ENCODE measurements around the gene ARHGEF10L.

ARHGEF10L gene

DNA sequence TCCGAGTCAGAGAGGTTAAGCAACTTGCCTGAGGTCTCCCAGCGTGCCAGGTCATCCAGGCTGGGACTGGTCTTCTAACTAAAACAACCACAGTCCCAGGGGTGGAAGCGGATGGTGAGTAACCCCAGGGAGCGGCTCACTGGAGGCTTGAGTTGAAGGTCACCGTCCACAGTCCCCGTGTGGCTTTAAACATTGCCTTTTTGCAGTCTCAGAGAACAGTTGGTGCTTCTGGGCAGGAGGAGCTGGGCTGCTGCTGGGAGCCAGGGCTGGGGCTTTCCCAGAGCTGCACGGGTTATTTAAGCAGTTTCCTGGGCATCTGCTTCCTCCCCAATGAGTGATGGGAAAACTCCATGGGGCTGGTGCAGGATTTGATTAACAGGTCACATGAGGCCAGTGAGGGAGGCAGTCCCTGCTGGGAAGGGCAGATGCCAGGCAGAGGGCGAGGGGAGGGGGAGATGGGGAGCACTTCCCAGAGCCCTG lies 12.3 kb downstream of the ARHGEF10L start:
- peak; percentile 27 to 80 for DNase-seq

- no peak for DNase-seq
Measured at GRCh38 chr1:17553975-17554700, 14.6 kb downstream of the ARHGEF10L start.

GRCh38 chr1:17554954-17555353 lies 15.5 kb downstream of the ARHGEF10L start:
- no peak for DNase-seq

DNA sequence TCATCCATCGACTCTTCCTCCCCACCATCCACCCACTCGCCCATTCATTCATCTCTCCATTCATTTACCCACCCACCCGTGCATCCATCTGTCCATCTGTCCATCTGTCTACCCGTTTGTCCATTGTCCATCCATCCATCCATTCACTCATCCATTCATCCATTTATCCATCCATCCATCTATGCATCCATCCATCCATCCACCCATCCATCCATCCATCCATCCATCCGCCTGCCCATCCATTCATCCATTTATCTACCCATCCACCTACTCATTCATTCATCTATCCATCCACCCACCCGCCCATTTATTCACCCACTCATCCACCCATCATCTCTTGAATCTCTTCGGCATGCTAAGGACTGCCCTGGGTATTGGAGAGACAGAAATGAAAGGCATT lies 18.5 kb downstream of the ARHGEF10L start:
- DNase-seq: no peak

DNA sequence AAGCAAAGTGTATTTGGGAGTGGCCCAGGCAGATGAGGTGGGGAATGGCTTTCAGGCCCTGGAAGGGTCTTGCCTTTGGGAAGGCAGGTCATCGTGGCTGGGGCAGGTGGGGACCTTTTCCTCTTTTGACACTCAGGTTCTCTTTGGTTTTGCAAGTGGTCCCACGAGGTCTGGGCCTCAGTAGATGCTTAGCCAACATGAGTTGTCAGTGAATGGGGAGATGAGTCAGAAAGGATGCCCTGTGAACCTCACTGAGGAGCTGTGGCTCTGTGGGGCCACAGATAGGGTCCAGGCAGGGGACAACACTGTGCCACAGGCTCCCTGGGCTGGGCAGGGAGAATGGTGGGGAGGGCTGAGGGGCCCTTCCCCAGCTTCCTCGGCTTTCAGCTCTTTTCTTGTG lies 19.0 kb downstream of the ARHGEF10L start:
- DNase-seq: no peak

- no peak for DNase-seq
Measured at GRCh38 chr1:17558954-17559614, 19.6 kb downstream of the ARHGEF10L start.

DNA sequence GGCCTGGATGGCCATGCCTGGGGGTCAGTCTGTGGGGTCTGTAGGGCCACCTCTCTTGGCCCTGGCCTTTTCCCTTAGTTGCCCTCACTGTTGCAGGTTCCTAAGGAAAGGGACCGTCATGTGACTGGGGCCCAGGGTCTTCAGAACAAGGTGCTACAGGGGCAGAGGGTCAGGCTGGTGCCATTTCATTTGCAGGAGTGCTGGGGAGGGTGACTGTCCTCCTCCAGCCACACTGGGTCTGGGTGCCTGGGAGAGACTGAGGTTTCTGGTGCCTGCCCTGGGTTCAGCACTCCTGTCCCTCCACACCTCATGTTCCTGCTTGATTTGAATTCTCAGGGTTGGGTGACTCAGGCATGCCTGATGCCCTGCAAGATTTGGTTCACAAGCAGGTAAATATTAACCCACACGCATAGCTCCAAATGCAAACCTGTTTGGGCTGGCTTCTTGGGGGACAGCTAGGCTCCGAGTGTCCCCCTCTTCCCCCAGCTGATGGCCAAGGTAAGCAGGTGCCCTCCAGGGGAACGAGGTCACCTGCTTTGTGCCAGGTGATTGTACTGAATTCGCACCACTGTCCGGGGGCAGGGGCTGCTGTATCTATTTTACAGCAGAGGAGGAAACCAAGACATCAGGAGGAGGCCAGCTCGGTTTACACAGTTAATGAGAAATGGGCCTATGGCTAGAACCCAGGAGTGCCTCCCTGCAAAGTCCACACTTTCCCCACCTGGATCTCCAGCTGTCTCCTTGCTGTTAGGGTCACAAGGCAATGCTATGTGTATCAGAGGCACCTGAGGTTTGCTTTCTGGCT lies 20.3 kb downstream of the ARHGEF10L start:
- DNase-seq: no peak

DNA sequence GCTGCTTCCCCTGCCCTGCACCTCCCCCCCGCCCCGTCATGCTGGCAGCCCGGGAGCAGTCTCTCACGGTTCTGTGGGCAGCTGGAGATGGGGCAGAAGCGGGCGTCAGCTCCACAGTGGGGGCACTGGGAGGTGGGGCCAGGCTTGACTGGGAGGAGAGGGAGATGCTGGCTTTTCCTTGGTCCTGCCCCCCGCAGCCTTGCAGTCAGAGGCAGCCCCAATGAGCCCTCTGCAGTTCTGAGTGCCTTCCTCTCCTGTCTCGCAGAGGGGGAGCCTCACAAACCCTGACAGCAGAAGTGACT lies 21.7 kb downstream of the ARHGEF10L start:
- no peak for DNase-seq

DNA sequence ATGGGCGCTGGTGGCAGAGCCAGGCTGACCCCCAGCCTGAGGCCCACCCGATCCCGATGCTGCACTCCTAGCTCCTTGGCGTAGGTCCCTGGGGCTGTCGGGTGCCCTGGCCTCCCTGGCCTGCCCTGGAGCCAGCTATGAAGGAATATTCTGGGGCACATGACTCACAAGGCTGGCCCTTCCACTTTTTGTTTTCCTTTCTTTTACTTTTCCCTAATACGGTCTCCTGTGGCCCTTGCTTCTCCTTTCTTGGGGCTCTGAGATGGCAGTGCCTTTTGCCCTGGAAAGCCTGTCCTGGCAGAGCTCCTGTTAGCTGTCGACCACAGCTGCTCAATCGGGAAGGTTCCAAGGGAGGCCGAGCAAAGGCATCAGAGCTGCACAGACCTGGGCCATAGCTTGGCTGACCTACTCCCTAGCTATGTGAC lies 22.1 kb downstream of the ARHGEF10L start:
- peak in 1 of 2 experiments; percentile 55 for DNase-seq

- no peak for DNase-seq
Measured at GRCh38 chr1:17562375-17562774, 22.9 kb downstream of the ARHGEF10L start.

DNA sequence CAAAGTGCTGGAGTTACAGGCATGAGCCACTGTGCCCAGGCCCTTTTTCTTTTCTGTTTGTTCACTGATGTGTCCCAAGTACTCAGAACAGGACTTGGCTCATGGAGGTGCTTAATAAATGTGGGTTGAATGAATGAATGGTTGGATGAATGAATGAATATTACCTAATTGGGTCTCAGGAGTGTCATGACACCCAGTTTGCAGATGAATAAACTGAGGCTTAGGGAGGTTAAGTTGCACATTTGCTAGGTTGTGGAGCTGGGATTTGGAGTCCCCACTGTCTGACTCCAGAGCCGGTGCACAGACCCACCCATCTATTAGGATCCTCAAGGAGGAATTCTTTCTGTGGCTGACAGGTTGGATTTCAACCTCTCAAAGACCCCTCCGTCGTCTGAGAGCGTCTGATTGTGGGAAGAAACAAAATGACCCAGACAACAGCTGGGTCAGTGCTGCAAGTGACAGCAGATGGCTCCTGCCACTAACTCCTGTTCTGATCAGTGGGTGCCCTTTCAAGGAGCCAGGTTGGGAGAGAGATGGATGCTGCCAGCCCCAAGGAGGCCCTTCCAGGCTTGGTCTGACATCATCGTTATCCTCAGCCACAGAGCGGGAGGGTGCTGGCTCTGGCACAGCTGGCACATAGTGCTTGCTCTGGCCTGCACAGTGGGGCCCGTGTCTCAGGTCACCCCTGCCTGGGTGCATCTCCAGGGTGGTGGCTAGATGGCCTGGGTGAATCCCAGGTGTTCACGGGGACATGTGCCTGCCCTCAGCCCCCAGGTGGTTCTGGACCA lies 24.2 kb downstream of the ARHGEF10L start:
- peak in 1 of 2 experiments; percentile 26 for DNase-seq

GRCh38 chr1:17564458-17565393 lies 25.2 kb downstream of the ARHGEF10L start:
- DNase-seq: no peak

DNA sequence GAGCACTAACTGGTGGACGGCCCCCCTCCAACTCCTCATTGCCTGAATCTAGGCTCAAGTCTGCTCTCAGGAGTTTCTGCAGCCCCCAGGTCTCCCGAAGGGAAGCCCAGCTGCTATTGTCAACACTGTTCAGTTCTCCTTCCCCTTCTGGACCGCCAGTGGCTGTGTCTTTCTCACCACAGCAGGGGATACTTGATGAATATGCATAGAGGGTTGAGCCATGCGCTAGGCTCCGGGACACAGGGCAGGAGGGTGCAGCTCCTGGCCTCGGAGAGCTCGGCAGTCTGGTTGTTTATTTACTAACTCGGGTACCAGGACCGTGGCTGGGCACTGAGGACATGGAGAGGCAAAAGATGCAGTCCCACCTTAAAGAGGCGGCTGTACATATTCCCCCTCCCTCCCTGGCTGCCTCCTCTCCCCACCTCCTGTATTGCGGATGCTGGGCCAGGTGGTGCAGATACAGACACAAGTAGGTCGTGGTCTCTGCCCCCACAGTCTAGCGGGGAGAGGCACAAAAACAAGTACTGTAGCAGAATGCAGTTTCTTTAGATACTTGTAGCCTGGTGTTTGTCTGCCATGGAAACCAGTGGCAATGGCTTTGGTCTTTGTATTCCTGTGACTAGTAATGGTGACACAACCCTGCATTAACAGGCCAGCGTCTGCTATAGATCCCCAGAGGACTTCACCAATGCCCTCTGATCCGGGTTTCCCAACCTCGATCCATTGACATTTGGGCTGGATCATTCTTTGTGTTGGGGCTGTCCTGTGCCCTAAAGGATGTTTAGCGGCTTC lies 26.2 kb downstream of the ARHGEF10L start:
- peak in 1 of 2 experiments; percentile 38 for DNase-seq

DNA sequence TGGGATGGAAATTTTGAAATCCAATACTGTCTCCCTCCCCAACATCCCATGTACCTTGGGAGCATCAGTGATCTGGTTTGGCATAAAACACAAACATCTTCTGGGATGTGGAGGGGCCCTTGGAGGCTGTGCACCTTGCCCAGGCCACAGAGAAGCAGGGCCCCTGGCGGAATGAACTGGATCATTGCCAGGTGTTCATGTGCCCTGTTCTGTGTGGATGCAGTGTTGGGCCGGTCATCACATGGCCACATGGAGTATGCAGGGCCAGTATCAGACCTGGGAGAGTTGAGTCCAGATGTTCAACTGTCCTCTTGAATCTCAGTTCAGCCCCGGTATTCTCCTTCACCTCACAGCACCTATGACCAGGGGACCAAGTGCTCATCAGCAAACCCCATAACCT lies 26.9 kb downstream of the ARHGEF10L start:
- no peak for DNase-seq

DNA sequence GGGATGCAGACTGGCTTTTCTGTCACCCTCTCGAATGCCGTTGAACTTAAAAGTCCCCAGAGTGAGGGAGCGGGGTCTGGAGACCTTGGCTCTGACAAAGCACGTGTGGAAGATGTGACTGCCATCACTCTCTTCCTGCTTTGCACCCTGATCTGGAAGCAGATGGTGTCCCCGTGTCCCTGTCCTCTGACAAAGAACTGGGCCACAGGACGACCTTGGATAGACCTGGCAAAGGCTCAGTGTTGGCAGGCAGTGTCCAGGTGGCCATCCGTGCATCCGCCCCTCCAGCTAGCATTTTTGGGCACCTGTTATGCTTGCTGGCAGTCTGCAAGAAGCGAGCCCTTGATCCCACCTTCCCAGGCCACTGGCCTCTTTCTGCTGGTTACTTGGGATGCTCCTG lies 27.4 kb downstream of the ARHGEF10L start:
- DNase-seq: peak; percentile 45 to 62

GRCh38 chr1:17567582-17567981 lies 28.1 kb downstream of the ARHGEF10L start:
- no peak for DNase-seq

GRCh38 chr1:17568014-17568900 lies 28.8 kb downstream of the ARHGEF10L start:
- DNase-seq: no peak

GRCh38 chr1:17569200-17570139 lies 30.0 kb downstream of the ARHGEF10L start:
- DNase-seq: no peak

- DNase-seq: no peak
Measured at GRCh38 chr1:17570228-17570627, 30.7 kb downstream of the ARHGEF10L start.

Measured in cerebellar nuclear complex (tissue), 1 donor.